ENCODE measurements around the gene KIF26B.

Gene KIF26B

DNA sequence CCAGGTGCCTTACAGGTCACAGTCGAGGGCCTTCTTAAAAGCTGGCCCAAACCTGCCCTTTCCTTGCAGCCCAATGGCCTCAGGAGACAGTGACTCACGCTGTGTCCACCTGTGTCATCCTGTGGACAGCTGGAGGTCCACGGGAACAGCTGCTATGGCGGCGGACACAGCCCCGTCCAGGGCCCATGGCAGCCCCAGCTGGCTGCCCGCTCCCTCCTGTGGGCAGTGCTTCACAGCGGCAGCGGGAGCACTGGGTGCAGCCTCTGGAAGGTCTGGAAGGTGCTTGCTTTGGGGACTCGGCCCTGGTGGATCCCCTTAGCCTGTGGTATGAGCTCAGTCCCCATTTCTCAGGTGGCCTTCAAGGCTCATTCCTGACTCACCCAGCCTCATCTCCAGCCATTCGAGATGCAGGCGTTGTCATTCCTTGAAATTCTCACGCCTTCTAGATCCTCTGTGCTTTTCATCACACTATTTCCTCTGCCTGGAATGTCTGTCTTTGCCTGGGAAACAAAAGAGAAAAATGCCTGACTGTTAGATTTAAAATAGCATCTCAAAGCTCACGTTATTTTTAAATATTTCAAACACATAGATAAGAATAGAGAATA, 86.8 kb downstream of the KIF26B start:
- DNase-seq (ENCODE audit: low spot score) = no peak

DNA sequence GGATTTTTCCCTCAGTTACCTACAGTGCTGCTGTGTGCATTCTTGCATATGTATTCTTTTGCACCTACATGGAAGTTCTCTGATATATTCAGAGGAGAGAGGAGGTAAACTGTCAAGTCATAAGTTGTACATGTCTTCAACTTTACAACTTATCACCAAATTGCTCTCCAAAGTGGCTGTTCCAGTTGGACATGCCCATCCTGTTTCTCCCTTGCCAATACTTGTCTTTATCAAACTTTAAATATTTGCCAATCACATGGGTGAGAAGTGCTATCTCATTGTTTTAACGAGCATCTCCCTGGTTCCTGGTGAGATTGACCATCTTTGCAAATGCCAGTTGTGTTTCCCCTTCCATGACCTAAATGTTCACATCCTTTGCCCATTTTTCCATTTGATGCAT, 88.2 kb downstream of the KIF26B start:
- no peak for DNase-seq (ENCODE audit: low spot score)

DNA sequence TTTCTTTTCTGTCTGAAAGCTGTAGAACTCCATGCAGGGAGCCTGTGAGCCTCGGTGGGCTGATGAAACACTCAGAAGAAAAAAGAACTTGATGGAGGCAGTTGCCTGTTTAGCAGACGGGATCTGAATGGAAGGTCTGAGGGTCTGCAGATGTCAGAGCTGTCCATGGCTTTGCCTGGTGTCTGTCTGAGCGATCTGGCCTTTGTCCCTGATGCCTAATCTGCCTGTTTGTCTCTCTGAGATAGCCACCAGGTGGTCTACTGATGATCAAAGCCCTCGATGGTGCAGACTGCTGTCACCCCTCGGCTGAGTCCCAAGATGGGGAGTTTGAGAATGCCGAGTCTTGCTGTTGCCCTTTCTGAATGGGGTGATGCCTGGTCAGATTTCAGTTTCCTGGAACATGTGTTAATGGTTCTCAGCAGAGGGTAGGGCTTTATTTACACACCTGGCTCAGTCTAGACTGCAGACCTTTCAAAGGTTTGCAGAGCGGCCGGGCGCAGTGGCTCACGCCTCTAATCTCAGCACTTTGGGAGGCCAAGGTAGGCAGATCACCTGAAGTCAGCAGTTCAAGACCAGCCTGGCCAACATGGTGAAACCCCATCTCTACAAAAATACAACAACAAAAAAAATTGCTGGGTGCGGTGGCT, 90.4 kb downstream of the KIF26B start:
- DNase-seq (ENCODE audit: low spot score) = no peak

DNA sequence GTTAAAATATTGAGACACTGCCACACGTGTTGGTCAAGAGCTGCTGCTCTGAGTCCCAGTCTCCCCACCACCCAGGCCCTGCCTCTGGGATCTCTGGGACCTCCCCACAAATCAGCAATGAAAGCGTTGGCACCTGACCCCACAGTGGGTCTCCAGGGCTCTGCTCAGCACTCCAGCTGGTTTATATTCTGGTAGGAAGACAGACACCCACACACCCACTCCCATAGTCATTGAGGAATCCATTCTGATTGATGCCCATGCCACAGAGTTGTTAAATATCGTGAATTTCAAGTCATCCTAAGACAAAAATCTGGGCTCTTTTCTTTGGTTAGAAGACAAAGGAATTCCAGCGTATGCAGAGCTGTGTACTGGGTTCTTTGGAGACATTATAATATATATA, 91.6 kb downstream of the KIF26B start:
- no peak for DNase-seq (ENCODE audit: low spot score)

DNA sequence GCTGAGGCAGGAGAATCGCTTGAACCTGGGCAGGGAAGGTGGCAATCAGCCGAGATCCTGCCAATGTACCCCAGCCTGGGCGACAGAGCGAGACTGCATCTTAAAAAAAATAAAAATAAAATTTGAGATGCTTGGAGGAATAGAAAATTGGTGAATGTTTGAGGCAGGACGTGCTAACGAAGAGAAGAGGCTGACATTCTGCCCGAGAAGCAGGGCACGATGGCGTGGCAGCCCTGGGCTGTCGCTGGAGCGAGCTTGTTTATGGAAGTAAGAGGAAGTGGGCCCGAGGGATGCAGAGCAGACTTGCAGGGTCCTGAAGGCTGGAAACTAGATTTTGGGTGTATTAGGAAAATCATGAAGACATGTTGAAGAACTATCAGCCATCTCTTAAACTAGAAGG, 92.6 kb downstream of the KIF26B start:
- no peak for DNase-seq (ENCODE audit: low spot score)

DNA sequence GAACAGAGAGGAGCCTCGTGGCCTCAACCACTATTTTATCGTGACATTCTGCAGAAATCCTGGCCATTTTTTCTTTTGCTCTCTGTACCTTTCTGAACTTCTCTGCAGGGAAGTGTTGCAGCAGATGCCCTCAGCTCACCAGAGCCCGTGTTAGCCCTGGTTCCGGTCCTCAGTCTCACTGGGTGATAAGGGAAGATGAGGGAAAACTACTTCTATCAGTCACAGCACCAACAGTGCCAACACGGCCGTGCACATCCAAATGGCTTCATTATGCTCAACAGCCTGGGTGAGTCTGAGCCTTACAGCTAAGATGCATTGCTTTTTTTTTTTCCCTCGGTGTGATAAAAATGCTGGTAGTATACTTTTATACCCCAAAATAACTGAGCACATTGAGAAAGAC, 93.0 kb downstream of the KIF26B start:
- DNase-seq (ENCODE audit: low spot score) = no peak

DNA sequence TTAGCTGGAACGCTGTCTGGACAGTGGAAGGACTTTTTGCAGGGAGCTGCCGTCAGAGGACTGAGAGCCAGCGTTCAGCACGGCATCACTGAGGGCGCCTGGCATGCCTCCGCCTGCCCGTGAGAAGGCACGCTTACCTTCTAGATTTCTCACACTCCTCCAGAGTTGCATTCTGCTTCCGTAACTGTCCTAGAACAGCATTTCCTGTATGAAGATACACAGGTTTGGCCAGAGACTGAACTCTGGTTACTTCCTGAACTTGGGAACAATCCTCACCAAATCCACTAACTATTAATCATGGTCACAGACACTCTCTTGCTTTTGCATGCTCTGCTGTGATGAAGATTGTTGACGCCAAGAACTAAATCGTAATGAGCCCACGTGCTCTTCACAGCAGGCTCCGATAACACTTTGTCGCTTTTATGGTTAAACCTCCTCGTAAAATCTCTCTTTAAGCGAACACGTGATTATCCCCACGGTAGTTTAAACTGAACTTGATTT, 93.5 kb downstream of the KIF26B start:
- no peak for DNase-seq (ENCODE audit: low spot score)

DNA sequence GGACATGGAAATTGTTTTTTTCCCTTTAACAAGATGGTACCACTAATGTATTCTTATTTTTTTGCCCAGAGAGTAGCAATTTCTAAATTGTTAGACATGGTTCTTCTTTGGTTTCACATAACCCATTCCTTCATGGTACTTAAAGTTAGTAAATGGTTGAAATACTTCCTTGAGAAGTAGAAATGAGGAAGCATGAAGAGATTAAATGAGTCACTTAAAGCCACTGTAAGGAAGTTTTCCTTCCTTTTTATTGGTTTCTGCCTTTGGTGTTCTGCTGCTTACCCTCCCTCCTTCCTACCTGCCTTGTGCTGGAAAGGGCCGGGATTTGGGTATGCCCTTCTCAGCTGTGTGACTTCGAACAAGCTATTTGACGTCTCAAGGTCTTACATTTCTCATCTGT, 101.0 kb downstream of the KIF26B start:
- no peak for DNase-seq (ENCODE audit: low spot score)

DNA sequence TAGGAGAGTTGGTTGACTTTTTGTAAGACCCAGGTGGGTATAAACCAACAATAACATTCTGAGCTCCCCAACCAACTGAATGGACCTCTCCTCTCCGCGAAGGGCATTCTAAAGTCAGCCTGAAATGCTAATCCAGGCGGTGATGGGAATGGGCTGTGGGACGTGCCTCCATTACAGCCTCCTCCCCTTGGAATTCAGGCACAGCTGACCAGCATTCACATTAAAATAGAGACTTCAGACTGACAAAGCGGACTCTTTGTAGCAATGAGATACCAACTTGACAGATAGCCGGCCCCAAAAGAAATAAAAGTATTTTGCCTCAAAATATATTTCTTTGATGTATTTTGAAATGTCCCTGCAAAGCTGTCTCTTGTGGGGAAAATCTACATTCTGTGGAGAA, 101.7 kb downstream of the KIF26B start:
- no peak for DNase-seq (ENCODE audit: low spot score)

DNA sequence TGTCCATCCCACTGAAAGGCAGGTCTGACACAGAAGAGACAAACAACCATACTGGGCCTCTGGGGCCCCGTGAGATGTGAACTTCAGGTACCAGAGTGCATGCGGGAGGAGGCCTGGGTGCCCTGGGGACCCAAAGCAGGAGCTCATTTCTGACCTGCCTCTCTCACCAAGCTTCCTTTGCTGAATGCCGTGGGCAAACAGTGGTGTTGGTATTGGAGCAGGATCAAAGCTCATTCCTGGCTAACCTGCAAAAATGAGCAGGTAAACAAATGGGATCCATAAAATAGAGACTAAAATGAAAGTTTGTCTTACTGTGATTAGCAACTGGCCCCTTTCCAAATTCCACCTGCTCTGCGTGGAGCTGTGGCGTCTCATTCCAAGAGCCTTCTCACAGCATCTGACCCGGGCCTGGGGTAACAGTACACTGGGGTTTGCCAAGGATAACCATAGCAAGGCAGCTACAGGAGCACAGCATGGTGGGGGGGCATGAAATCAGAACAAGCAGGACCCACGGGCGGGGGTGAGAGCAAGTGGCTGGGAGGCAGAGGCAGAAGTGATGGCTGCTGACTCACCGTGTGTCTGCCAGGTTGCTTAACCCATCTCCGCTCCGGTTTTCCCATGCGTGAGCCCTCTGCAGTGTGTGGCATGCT, 103.6 kb downstream of the KIF26B start:
- DNase-seq (ENCODE audit: low spot score) = no peak

DNA sequence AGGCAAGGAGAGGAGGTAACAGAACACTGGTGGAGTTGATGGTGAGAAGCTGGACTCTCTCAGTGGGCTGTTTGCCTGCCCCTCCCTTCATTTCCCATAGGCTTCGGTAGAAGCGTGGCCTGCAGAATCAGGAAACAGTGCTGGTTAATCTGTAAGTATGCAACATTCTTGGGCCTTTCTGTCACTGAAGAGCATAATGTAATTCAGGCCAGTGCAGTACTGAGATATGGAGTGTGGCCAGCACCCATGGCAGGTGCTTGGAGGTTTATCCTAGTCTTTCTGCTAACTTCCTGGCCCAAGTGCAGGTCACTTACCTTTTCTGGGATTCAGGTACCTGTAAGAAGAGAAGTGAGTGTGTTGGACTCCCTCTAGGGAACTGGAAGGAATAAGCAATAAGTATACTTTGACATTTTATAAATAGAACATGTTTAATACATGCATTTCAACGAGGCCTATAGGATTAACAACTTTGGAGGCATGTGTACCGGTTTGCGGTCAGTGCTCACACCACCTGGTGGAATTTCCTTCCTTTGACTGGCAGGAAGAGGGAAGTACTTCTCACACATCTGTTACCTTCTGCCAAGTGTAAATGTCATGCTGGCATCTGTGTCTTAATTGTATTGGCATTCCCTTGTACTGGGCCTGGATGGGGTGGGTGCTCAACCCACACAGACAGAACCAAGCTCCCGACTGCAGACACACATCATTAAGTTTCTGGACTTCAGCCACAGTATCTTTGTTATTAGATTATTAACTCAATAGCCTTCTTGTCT, 105.5 kb downstream of the KIF26B start:
- DNase-seq (ENCODE audit: low spot score) = no peak

DNA sequence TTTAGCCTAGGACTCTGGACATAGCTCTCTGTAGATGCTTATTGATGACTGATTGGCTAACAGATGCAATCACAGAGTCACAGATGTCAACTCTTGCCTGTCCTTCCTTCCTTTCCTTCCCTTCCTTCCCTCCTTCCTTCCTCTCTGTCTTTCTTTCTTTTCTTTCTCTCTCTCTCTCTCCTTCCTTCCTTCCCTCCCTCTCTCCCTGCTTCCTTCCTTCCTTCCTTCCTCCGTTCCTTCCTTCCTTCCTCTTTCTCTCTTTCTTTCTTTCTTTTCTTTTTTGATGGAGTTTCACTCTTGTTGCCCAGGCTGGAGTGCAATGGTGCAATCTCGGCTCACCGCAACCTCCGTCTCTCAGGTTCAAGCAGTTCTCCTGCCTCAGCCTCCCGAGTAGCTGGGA, 106.1 kb downstream of the KIF26B start:
- DNase-seq (ENCODE audit: low spot score) = no peak

DNA sequence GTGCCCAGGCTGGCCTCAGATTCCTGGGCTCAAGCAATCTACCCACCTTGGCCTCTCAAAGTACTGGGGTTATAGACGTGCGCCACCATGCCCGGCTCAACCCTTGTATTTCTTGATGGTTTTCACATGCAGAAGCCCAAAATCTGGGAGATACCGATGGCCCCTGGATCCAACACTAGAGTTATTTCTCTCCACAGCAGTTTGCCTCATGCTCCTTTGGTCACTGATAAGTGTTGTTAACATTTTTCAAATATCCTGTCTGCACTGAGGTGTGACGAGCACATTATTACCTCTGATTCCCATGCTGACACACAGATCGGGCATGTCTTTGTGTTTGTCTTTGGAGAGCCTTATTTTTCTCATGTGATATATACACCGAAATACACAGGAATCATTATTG, 107.0 kb downstream of the KIF26B start:
- DNase-seq (ENCODE audit: low spot score) = no peak

DNA sequence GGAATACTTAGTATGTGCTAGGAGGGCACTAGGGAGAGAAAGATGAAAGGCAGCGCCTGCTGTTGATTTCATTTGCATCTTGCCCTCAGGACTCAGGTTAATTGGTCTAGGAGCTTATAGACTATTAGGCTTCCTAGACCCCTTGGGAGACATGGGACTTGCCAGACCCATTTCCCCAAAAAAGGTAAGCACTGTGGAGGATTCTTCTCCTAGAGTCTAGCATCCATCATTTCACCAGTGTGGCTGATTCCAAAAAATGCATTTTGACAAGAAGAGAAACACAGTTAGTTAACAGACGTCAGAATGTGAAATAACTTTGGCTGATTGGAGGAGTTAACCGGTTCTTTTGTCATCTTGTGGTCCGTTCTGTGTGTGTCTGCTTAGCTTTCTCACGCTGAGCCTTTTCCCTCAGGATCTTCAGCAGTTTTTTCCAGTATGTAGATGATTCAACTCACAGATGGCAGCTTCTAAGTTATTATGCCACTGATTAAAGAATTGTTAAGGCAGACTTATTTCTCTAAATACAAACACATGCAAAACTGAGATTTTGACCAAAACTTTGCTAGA, 108.8 kb downstream of the KIF26B start:
- no peak for DNase-seq (ENCODE audit: low spot score)

DNA sequence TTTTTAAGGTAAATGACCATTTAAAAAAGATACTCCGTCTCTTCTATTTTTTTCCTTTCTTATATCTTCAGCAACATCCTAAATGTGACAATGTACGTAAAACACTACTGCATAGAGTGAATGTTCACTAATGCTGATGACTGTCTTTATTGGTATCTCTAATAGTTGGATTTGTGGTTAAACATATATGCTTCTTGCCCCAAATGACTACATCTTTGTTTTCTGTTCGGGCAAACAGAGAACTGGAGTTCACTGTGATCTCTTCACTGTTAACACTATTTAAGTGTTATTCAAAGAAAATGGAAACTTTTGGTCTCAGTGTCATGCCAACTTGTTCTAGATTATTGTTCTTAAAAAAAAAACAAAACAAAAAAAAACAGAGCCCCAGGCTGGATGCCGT, 109.4 kb downstream of the KIF26B start:
- no peak for DNase-seq (ENCODE audit: low spot score)

DNA sequence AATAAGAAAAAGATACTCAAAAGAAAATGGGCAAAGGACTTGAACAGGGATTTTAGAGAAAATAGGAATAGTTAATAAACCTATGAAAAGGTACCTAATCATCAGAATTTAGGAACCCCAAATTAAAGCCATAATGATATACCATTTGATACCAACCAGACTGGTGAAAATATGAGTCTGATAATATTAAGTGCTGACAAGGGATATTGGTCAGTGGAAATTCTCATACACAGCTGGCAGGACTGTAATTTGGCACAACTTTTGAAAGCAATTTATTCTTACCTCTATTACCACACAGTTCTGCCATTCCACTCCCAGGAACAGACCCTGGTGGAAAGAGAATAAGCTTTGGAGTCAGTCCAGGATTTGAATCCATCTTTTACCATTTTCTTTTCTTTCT, 111.3 kb downstream of the KIF26B start:
- DNase-seq (ENCODE audit: low spot score) = no peak

DNA sequence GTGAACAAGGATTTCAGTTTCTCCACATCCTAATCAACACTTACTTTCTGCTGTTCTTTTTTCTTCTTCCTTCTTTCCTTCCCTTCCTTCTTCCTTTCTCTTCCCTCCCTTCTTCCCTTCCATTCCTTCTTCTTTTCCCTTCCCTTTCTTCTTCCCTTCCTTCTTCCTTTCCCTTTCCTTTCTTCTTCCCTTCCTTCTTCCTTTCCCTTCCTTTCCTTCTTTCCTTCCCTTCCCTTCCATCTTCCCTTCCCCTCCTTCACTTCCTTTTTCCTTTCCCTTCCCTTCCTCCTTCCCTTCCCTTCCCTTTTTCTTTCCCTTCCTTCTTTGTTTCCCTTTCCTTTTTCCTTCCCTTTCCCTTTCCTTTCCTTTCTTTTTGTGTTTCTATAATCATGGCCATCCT, 115.3 kb downstream of the KIF26B start:
- DNase-seq (ENCODE audit: low spot score) = no peak

DNA sequence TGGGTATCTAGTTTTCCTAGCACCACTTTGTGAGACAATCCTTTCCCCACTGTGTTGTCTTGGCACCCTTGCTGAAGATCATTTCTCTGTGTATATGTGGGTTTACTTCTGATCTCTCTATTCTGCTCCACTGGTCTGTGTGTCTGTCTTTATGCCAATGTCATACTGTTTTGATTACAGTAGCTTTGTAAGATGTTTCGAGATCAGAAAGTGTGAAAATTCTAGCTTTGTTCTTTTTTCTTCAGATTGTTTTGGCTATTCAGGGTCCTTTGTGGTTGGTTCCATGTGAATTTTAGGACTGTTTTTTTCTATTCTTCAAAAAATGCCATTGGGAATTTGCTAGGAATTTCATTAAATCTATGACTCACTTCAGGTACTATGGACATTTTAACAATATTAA, 116.2 kb downstream of the KIF26B start:
- no peak for DNase-seq (ENCODE audit: low spot score)

DNA sequence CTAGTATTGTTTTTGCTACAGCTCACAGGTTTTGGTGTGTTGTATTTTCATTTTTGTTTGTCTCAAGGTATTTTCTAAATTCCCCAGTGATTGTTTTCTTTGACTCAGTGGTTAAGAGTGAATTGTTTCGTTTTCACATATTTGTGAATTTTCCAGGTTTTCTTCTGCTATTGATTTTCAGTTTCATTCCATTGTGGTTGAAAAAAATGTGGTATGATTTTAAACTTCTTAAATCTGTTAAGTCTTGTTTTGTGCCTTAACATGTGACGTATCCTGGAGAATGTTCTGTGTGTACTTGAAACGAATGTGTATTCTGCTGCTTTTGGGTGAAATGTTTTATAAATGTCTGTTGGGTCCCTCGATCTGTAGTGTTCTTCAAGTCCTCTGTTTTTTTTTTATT, 117.9 kb downstream of the KIF26B start:
- DNase-seq (ENCODE audit: low spot score) = no peak

DNA sequence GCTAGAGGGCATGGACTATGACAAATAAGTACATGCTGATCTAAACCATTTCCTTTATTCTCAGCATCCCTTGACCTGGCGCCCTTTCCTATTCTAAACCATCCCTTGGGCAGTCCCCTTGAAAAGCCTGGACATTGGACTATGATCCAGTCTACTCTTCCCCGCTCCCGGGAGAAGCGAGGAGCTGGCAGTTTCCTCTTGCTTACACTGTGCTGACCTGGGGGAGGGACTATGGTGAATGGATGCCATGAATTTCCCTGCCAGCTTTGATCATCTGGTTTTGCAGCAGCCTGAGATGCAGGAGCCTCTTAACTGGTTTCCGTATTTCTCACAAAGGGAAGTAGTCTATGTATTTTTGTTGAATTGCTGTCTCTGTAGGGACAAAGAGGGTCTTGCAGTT, 121.7 kb downstream of the KIF26B start:
- no peak for DNase-seq (ENCODE audit: low spot score)

DNA sequence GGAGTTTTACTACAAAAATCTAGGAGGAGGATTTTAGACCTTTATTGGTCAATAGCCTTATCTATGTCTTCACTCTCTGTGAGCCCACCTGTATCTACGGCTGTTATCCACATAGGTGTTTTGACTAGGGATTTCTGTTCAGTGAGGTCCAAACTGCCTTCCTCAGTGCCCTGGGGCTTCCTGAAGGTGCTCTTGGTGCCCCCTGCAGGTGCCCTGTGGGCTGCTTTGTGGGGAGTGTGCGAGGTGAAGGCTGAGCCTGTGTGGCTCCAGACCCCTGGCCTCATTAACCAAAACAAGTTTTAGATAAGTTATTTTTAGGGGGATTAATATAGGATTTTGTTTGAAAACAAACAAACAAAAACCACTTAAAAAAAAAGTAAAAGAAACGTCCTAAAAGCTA, 122.5 kb downstream of the KIF26B start:
- peak; percentile 30 for DNase-seq (ENCODE audit: low spot score)

DNA sequence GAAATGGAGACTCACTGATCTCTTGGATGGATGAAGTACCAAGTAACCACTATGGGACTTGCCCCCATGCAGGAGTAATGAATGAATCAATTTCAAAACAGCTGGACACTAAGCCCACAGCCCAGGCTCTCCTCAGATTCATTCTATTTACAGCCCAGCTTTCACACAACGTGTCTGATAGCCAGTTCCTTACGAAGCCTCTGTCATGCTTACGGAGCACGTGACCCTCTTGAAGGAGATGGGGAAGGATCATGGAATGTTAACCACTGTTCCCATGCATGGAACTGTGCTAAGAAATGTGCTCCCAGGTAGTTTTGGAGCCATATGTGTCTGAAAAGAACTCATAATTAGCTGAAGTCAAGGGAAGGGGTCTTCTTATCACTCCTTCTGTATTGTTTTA, 124.1 kb downstream of the KIF26B start:
- DNase-seq (ENCODE audit: low spot score) = no peak

DNA sequence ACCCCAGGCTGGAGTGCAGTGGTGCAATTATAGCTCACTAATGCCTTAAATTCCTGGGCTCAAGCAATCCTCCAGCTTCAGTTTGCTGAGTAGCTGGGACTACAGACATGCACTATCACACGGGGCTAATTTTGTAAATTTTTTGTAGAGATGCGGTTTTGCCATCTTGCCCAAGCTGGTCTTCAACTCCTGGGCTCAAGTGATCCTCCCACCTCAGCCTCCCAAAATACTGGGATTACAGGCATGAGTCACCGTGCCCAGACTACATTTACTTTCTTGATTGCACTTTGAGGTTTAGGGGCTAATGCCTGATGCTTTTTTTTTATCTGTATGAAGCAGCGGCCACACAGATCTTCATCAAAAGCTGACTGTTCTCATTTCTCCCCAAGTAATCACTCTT, 124.6 kb downstream of the KIF26B start:
- DNase-seq (ENCODE audit: low spot score) = no peak

Measured in NAMALWA (cell line).